H9 (cell line): ENCODE data around the gene TEK. TPM values are rescaled to one million over a fixed set of nuclear protein-coding genes. Genes with fewer than 3 reads are reported as not detected.

ENCODE experiments used
- DNase-seq: peaks from one replicate; pipeline ENCODE4 v3.0.0-alpha.2; 2017
- H2AFZ ChIP-seq: one replicate; pipeline ENCODE4 v1.6.1; 2013; ENCODE audit warnings: mild to moderate bottlenecking, low read length, control low read depth, moderate library complexity
- H2AK5ac ChIP-seq: 2 replicates; pipeline ENCODE4 v1.6.1; 2013; ENCODE audit warnings: low read length, control low read depth, mixed read lengths; ENCODE audit not compliant: insufficient read length
- H2BK120ac ChIP-seq: one replicate; pipeline ENCODE4 v1.6.1; 2013; ENCODE audit warnings: low read depth, mild to moderate bottlenecking, low read length, control low read depth, inconsistent platforms; ENCODE audit not compliant: poor library complexity, severe bottlenecking
- H2BK12ac ChIP-seq: 2 replicates; pipeline ENCODE4 v1.6.1; 2013; ENCODE audit warnings: low read length, control low read depth, mixed read lengths, low read depth; ENCODE audit not compliant: insufficient read length
- H2BK15ac ChIP-seq: 2 replicates; pipeline ENCODE4 v1.6.1; 2013; ENCODE audit warnings: low read depth, low read length, control low read depth
- H2BK20ac ChIP-seq: one replicate; pipeline ENCODE4 v1.6.1; 2013; ENCODE audit warnings: low read depth, mild to moderate bottlenecking, low read length, control low read depth, inconsistent platforms; ENCODE audit not compliant: poor library complexity, severe bottlenecking
- H2BK5ac ChIP-seq: 2 replicates; pipeline ENCODE4 v1.6.1; 2013; ENCODE audit warnings: low read length, control low read depth, mixed read lengths; ENCODE audit not compliant: insufficient read length
- H3K14ac ChIP-seq: 2 replicates; pipeline ENCODE4 v1.6.1; 2013; ENCODE audit warnings: low read length, control low read depth; ENCODE audit not compliant: insufficient read depth
- H3K18ac ChIP-seq: 2 replicates; pipeline ENCODE4 v1.6.1; 2013; ENCODE audit warnings: low read depth, mild to moderate bottlenecking, mixed read lengths, low read length, control low read depth; ENCODE audit not compliant: insufficient read length
- H3K23ac ChIP-seq: 2 replicates; pipeline ENCODE4 v1.6.1; 2013; ENCODE audit warnings: low read length, control low read depth, mixed read lengths, low read depth; ENCODE audit not compliant: insufficient read length
- H3K23me2 ChIP-seq: 2 replicates; pipeline ENCODE4 v1.6.1; 2013; ENCODE audit warnings: low read depth, mild to moderate bottlenecking, mixed read lengths, low read length, control low read depth; ENCODE audit not compliant: insufficient read length, poor library complexity, severe bottlenecking
- H3K27ac ChIP-seq: 2 replicates; pipeline ENCODE4 v1.5.1; 2013; ENCODE audit warnings: low read length, control low read depth, mixed read lengths, low read depth; ENCODE audit not compliant: insufficient read length
- H3K27me3 ChIP-seq: 2 replicates; pipeline ENCODE4 v1.6.1; 2013; ENCODE audit warnings: low read length, control low read depth, inconsistent platforms; ENCODE audit not compliant: insufficient read depth
- H3K4ac ChIP-seq: 2 replicates; pipeline ENCODE4 v1.6.1; 2013; ENCODE audit warnings: low read depth, mild to moderate bottlenecking, control low read depth, inconsistent platforms, low read length, moderate library complexity
- H3K4me1 ChIP-seq: 2 replicates; pipeline ENCODE4 v1.6.1; 2013; ENCODE audit warnings: low read length, control low read depth, inconsistent platforms; ENCODE audit not compliant: insufficient read depth
- H3K4me2 ChIP-seq: 2 replicates; pipeline ENCODE4 v1.6.1; 2013; ENCODE audit warnings: low read length, control low read depth, mixed read lengths; ENCODE audit not compliant: insufficient read length, insufficient read depth
- H3K56ac ChIP-seq: 2 replicates; pipeline ENCODE4 v1.6.1; 2013; ENCODE audit warnings: low read depth, mild to moderate bottlenecking, mixed read lengths, low read length, control low read depth; ENCODE audit not compliant: insufficient read length
- H3K79me1 ChIP-seq: 2 replicates; pipeline ENCODE4 v1.6.1; 2013; ENCODE audit warnings: low read depth, mild to moderate bottlenecking, moderate library complexity, low read length, control low read depth, inconsistent platforms; ENCODE audit not compliant: insufficient read depth, poor library complexity, severe bottlenecking
- H3K79me2 ChIP-seq: 2 replicates; pipeline ENCODE4 v1.6.1; 2013; ENCODE audit warnings: low read length, control low read depth, inconsistent platforms; ENCODE audit not compliant: insufficient read depth
- H3K9ac ChIP-seq: 2 replicates; pipeline ENCODE4 v1.6.1; 2013; ENCODE audit warnings: low read length, control low read depth, mixed read lengths; ENCODE audit not compliant: insufficient read length; ENCODE audit errors: extremely low read depth
- H3K9me3 ChIP-seq: one replicate; pipeline ENCODE4 v1.6.1; 2013; ENCODE audit warnings: low read depth, low read length, inconsistent platforms; ENCODE audit not compliant: control insufficient read depth
- H3T11ph ChIP-seq: one replicate; pipeline ENCODE4 v1.6.1; 2013; ENCODE audit warnings: mild to moderate bottlenecking, low read length, control low read depth, inconsistent platforms
- H4K20me1 ChIP-seq: one replicate; pipeline ENCODE4 v1.6.1; 2013; ENCODE audit not compliant: control insufficient read depth, insufficient read length, insufficient read depth
- H4K5ac ChIP-seq: 2 replicates; pipeline ENCODE4 v1.6.1; 2013; ENCODE audit warnings: low read depth, mild to moderate bottlenecking, mixed read lengths, low read length, control low read depth; ENCODE audit not compliant: insufficient read length
- H4K8ac ChIP-seq: replicated peaks from 2 replicates; pipeline ENCODE4 v1.6.1; 2013; ENCODE audit warnings: low read length, control low read depth, mixed read lengths, low read depth; ENCODE audit not compliant: insufficient read length
- H4K91ac ChIP-seq: 2 replicates; pipeline ENCODE4 v1.6.1; 2013; ENCODE audit warnings: low read depth, mild to moderate bottlenecking, moderate library complexity, mixed read lengths, low read length, control low read depth; ENCODE audit not compliant: insufficient read length
- H3K27ac Mint-ChIP-seq, 3 experiments: 2 replicates in 2 of 3; 3 replicates in 1 of 3; pipeline ENCODE4 v1.8.0; 2020 to 2021; ENCODE audit warnings: mixed read lengths in 3 of 3, mild to moderate bottlenecking in 1 of 3, moderate library complexity in 1 of 3
- H3K27me3 Mint-ChIP-seq: 2 replicates; pipeline ENCODE4 v1.8.0; 2021; ENCODE audit warnings: low read depth, mild to moderate bottlenecking, moderate library complexity, mixed read lengths
- H3K36me3 Mint-ChIP-seq, 3 experiments: 2 replicates in 2 of 3; 3 replicates in 1 of 3; pipeline ENCODE4 v1.8.0; 2020 to 2021; ENCODE audit warnings: low read depth in 3 of 3, mixed read lengths in 3 of 3; ENCODE audit not compliant: insufficient read depth in 1 of 3
- H3K4me1 Mint-ChIP-seq, 2 experiments: 2 replicates each; pipeline ENCODE4 v1.8.0; 2020; ENCODE audit warnings: mixed read lengths in 2 of 2
- H3K4me3 Mint-ChIP-seq, 2 experiments: 2 replicates in 1 of 2; 3 replicates in 1 of 2; pipeline ENCODE4 v1.8.0; 2020 to 2021; ENCODE audit warnings: mild to moderate bottlenecking in 2 of 2, mixed read lengths in 2 of 2, moderate library complexity in 1 of 2
- H3K9me3 Mint-ChIP-seq, 2 experiments: 2 replicates in 1 of 2; 3 replicates in 1 of 2; pipeline ENCODE4 v1.8.0; 2020; ENCODE audit warnings: mild to moderate bottlenecking in 2 of 2, mixed read lengths in 2 of 2, moderate library complexity in 1 of 2
- WGBS: extraction: QIAGEN DNeasy Blood & Tissue Kit; methylation state at CpG from one replicate; pipeline ENCODE4 v1.1.7; 2013; ENCODE audit warnings: missing lambda C conversion rate, low lambda C conversion rate, mixed read lengths; ENCODE audit not compliant: insufficient read length; ENCODE audit errors: extremely low coverage; 5-methylcytosine and 5-hydroxymethylcytosine counted together
- total RNA-seq: library from RNA; stranded (reverse); gene quantifications from 2 replicates; pipeline ENCODE4 v1.2.1, GENCODE V29; 2021
- TF ChIP-seq, protein P1 (sequence below): fragments of 200-600 bp; sonication (generic); conservative IDR thresholded peaks from 3 replicates; pipeline ENCODE4 v1.8.0; 2021; ENCODE audit warnings: antibody characterized with exemption, mild to moderate bottlenecking

The TEK gene
- total RNA-seq, 1 experiment from 2014 or later, result 1.8 TPM

DNA sequence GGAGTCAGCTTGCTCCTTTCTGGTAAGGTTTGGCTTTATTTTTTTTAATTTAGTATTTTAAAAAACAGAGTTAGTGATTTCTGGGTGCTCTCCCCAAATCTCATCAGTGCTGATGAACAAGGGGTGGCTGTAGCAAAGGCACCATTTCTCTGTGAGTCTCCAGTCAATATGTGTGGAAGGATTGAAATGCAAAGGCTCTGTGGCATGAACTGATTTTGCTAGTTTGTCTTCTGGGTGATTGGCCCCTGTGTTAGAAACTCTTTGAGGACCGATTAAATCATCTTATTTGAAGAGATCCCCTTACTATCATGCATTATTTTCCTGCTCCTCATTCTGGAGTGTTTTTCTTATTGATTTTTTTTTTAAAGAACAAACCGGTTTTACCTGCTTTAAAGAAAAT is 596 bp downstream of the TEK start:
- Histone ChIP-seq H3K79me1 (no peaks in the 10 kb centered on the region), H3K27ac (peak overlapping the region; percentile 59), H3K18ac (no peak overlapping the region), H3K56ac (peak overlapping the region; percentile 5), H3K4ac (no peak overlapping the region), H2BK120ac (no peak overlapping the region), H4K20me1 (no peaks in the 10 kb centered on the region), H4K91ac (no peak overlapping the region), H3K4me2 (peak overlapping the region; percentile 81), H3K23me2 (no peaks in the 10 kb centered on the region), H4K8ac (no peak overlapping the region), H3K27me3 (no peaks in the 10 kb centered on the region), H3K23ac (no peak overlapping the region), H3K9ac (peak overlapping the region; percentile 72), H2BK5ac (no peak overlapping the region), H4K5ac (no peak overlapping the region), H3K79me2 (no peaks in the 10 kb centered on the region; the same call in 1 of the 2 replicates), H3K4me1 (peaks cover 4% of the 10 kb centered on the region; the same call in 1 of the 2 replicates), H2BK20ac (no peak overlapping the region), H2AFZ (no peak overlapping the region), H3T11ph (no peak overlapping the region), H2BK12ac (no peak overlapping the region), H2AK5ac (no peak overlapping the region), H2BK15ac (no peak overlapping the region), H3K9me3 (no peaks in the 10 kb centered on the region), H3K14ac (no peak overlapping the region)
- H3K27ac Mint-ChIP-seq, result no peak overlapping the region
- H3K27me3 Mint-ChIP-seq, result no peaks in the 10 kb centered on the region
- peaks cover 14 to 25% of the 10 kb centered on the region in 2 experiments for H3K4me1 Mint-ChIP-seq
- peak overlapping the region; percentile 7 to 54; a peak in 4 of 5 replicates for H3K4me3 Mint-ChIP-seq
- no CpG with 5 or more reads among the region's 2 CpGs for WGBS
- TF ChIP-seq, protein P1, sequence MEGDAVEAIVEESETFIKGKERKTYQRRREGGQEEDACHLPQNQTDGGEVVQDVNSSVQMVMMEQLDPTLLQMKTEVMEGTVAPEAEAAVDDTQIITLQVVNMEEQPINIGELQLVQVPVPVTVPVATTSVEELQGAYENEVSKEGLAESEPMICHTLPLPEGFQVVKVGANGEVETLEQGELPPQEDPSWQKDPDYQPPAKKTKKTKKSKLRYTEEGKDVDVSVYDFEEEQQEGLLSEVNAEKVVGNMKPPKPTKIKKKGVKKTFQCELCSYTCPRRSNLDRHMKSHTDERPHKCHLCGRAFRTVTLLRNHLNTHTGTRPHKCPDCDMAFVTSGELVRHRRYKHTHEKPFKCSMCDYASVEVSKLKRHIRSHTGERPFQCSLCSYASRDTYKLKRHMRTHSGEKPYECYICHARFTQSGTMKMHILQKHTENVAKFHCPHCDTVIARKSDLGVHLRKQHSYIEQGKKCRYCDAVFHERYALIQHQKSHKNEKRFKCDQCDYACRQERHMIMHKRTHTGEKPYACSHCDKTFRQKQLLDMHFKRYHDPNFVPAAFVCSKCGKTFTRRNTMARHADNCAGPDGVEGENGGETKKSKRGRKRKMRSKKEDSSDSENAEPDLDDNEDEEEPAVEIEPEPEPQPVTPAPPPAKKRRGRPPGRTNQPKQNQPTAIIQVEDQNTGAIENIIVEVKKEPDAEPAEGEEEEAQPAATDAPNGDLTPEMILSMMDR, result no peak
- H3K9me3 Mint-ChIP-seq, result no peaks in the 10 kb centered on the region
- no peaks in the 10 kb centered on the region for H3K36me3 Mint-ChIP-seq
- no peak for DNase-seq
